ENCODE data around the gene ADORA2A.

The ADORA2A gene

DNA sequence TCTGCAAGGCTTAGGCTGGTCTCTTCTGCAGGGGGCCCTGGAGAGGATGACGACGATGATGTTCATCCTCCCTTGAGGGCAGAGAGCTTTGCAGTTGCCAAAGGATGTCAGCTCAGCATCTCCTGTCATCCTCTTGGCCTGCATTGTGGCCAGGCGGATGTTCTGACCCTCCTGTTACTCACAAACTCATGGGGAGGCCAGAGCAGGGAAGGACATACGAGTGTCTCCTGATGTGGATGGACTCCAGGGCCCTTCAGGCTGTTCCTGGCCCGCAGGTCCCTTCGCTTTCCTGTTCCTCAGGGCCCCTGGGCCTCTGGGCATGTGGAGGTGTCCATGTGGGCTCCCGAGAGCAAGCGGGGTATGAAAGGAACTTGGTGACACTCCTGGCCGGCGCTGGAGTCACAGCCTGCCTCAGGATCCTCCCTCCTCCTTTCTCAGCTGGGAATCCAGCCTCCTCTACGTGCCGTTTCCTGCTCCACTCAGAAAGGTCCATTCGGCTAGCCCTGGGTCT, 8.5 kb downstream of the ADORA2A start:
- Histone ChIP-seq H3K9me3 (ENCODE audit: insufficient read depth, low read depth, low read length) (no peaks in the 10 kb centered on the region), H3K4me3 (ENCODE audit: low read length) (no peak overlapping the region), H3K27me3 (ENCODE audit: insufficient read depth, low read length) (no peaks in the 10 kb centered on the region), H3K9ac (ENCODE audit: low read depth, low read length) (no peak overlapping the region), H3K4me1 (ENCODE audit: insufficient read depth, low read length) (no peaks in the 10 kb centered on the region), H3K27ac (ENCODE audit: low read length) (no peak overlapping the region), H3K36me3 (ENCODE audit: insufficient read depth, low read depth, low read length) (no peaks in the 10 kb centered on the region)

DNA sequence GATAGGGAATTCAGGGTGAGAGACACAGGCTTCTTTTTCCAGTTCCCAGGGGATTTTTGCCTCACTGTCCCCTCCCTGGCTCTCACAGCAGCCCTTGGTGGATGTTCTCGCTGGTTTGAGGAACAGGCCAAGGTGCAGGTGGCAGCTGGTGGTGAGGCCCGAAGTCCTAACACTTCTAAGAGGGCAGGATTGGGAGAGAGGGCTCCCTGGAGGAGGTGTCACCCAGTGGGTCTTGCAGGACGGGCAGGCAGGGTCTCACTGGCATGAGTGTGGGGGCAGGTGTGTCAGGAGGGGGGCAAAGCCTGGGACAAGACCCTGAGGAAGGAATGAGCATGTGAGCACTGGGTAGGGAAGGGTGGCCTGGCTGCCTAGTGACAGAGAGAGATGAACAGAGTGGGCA, 9.2 kb downstream of the ADORA2A start:
- Histone ChIP-seq H3K27ac (ENCODE audit: low read length) (no peak overlapping the region), H3K9me3 (ENCODE audit: insufficient read depth, low read depth, low read length) (no peaks in the 10 kb centered on the region), H3K36me3 (ENCODE audit: insufficient read depth, low read depth, low read length) (no peaks in the 10 kb centered on the region), H3K4me3 (ENCODE audit: low read length) (no peak overlapping the region), H3K4me1 (ENCODE audit: insufficient read depth, low read length) (no peaks in the 10 kb centered on the region), H3K9ac (ENCODE audit: low read depth, low read length) (no peak overlapping the region), H3K27me3 (ENCODE audit: insufficient read depth, low read length) (no peaks in the 10 kb centered on the region)

DNA sequence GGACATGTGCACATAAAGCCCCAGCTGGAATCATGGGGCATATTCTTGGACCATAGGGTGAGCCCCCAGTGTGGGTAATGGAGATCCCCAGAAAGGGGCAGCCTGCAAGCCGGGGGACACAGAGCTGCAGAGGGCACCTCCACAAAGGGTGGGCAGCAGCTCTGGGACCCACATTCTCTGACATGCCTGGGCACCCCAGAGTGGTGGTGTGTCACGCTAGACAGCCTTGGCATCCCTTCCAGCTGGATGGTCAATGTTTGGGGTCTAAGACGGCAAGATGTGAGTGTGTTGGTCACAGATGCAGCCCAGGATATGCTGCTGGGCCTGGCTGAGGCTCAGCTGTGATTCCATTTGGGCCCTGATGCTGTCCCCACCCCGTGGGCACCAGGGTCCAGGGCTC, 9.7 kb downstream of the ADORA2A start:
- Histone ChIP-seq H3K9me3 (ENCODE audit: insufficient read depth, low read depth, low read length) (no peaks in the 10 kb centered on the region), H3K4me1 (ENCODE audit: insufficient read depth, low read length) (no peaks in the 10 kb centered on the region), H3K36me3 (ENCODE audit: insufficient read depth, low read depth, low read length) (no peaks in the 10 kb centered on the region), H3K27ac (ENCODE audit: low read length) (no peak overlapping the region), H3K9ac (ENCODE audit: low read depth, low read length) (no peak overlapping the region), H3K4me3 (ENCODE audit: low read length) (no peak overlapping the region), H3K27me3 (ENCODE audit: insufficient read depth, low read length) (no peaks in the 10 kb centered on the region)

DNA sequence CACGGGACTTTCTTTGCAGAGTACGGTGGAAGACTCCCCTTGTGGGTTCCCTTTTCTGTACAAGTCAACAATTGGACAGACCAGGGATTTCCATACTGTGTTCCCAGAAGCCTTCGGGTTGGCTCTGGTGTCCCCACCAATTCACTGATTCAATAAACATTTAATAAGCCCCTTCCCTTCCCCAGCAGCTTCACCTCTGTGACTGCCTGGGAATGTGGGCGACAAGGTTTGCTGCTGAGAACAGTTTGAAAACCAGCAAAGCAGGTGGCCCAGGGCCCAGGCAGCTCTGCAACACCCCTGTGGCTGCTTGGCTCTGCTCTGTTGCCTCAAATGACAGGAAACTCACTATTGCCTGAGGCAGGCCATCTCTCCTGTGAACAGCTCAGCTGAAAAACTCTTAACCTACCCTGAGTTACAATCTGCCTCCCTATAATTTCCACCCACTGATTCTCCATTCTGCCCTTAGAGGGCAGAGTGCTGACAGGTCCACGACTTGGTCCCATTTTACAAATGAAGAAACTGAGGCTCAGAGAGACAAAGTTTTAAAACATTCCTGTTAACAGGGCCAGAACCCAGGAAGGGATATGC, 10.4 kb downstream of the ADORA2A start:
- Histone ChIP-seq H3K4me1 (ENCODE audit: insufficient read depth, low read length) (no peaks in the 10 kb centered on the region), H3K9ac (ENCODE audit: low read depth, low read length) (no peak overlapping the region), H3K27ac (ENCODE audit: low read length) (no peak overlapping the region)

DNA sequence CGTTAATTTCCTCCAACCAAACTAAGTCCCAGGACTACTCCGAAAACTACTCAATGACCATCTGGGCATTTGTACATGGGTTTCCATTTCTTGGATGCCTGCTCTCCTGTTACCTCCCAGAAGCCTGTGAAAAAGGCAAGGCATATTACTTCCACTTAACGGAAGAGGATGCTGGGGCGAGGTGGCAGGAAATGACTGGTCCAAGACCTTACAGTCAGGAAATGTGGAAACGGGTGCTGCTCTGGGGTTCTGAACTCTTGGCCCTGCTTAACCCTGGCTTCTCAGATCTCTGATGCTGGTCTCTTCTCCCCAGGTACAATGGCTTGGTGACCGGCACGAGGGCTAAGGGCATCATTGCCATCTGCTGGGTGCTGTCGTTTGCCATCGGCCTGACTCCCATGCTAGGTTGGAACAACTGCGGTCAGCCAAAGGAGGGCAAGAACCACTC, 12.9 kb downstream of the ADORA2A start:
- H3K4me3 ChIP-seq (ENCODE audit: low read length): no peak overlapping the region
- H3K27ac ChIP-seq (ENCODE audit: low read length): no peak overlapping the region
- H3K9ac ChIP-seq (ENCODE audit: low read depth, low read length): no peak overlapping the region
- H3K36me3 ChIP-seq (ENCODE audit: insufficient read depth, low read depth, low read length): no peaks in the 10 kb centered on the region
- H3K27me3 ChIP-seq (ENCODE audit: insufficient read depth, low read length): no peaks in the 10 kb centered on the region
- no peaks in the 10 kb centered on the region for H3K9me3 ChIP-seq (ENCODE audit: insufficient read depth, low read depth, low read length)
- peaks cover 3% of the 10 kb centered on the region for H3K4me1 ChIP-seq (ENCODE audit: insufficient read depth, low read length)

More for the DNA sequence above, 10.4 kb downstream of the ADORA2A start:
- Histone ChIP-seq H3K27me3 (ENCODE audit: insufficient read depth, low read length) (no peaks in the 10 kb centered on the region), H3K9me3 (ENCODE audit: insufficient read depth, low read depth, low read length) (no peaks in the 10 kb centered on the region), H3K4me3 (ENCODE audit: low read length) (no peak overlapping the region), H3K36me3 (ENCODE audit: insufficient read depth, low read depth, low read length) (no peaks in the 10 kb centered on the region)

DNA sequence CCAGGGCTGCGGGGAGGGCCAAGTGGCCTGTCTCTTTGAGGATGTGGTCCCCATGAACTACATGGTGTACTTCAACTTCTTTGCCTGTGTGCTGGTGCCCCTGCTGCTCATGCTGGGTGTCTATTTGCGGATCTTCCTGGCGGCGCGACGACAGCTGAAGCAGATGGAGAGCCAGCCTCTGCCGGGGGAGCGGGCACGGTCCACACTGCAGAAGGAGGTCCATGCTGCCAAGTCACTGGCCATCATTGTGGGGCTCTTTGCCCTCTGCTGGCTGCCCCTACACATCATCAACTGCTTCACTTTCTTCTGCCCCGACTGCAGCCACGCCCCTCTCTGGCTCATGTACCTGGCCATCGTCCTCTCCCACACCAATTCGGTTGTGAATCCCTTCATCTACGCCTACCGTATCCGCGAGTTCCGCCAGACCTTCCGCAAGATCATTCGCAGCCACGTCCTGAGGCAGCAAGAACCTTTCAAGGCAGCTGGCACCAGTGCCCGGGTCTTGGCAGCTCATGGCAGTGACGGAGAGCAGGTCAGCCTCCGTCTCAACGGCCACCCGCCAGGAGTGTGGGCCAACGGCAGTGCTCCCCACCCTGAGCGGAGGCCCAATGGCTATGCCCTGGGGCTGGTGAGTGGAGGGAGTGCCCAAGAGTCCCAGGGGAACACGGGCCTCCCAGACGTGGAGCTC, 13.5 kb downstream of the ADORA2A start:
- H3K9ac ChIP-seq (ENCODE audit: low read depth, low read length): no peak overlapping the region
- no peaks in the 10 kb centered on the region for H3K9me3 ChIP-seq (ENCODE audit: insufficient read depth, low read depth, low read length)
- H3K4me3 ChIP-seq (ENCODE audit: low read length): no peak overlapping the region

DNA sequence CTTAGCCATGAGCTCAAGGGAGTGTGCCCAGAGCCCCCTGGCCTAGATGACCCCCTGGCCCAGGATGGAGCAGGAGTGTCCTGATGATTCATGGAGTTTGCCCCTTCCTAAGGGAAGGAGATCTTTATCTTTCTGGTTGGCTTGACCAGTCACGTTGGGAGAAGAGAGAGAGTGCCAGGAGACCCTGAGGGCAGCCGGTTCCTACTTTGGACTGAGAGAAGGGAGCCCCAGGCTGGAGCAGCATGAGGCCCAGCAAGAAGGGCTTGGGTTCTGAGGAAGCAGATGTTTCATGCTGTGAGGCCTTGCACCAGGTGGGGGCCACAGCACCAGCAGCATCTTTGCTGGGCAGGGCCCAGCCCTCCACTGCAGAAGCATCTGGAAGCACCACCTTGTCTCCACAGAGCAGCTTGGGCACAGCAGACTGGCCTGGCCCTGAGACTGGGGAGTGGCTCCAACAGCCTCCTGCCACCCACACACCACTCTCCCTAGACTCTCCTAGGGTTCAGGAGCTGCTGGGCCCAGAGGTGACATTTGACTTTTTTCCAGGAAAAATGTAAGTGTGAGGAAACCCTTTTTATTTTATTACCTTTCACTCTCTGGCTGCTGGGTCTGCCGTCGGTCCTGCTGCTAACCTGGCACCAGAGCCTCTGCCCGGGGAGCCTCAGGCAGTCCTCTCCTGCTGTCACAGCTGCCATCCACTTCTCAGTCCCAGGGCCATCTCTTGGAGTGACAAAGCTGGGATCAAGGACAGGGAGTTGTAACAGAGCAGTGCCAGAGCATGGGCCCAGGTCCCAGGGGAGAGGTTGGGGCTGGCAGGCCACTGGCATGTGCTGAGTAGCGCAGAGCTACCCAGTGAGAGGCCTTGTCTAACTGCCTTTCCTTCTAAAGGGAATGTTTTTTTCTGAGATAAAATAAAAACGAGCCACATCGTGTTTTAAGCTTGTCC, 14.3 kb downstream of the ADORA2A start:
- Histone ChIP-seq H3K27me3 (ENCODE audit: insufficient read depth, low read length) (no peaks in the 10 kb centered on the region), H3K36me3 (ENCODE audit: insufficient read depth, low read depth, low read length) (no peaks in the 10 kb centered on the region), H3K9me3 (ENCODE audit: insufficient read depth, low read depth, low read length) (no peaks in the 10 kb centered on the region), H3K9ac (ENCODE audit: low read depth, low read length) (no peak overlapping the region), H3K4me3 (ENCODE audit: low read length) (no peak overlapping the region), H3K27ac (ENCODE audit: low read length) (no peak overlapping the region), H3K4me1 (ENCODE audit: insufficient read depth, low read length) (peaks cover 9% of the 10 kb centered on the region)

More for the DNA sequence above, 13.5 kb downstream of the ADORA2A start:
- peaks cover 8% of the 10 kb centered on the region for H3K4me1 ChIP-seq (ENCODE audit: insufficient read depth, low read length)
- no peaks in the 10 kb centered on the region for H3K36me3 ChIP-seq (ENCODE audit: insufficient read depth, low read depth, low read length)
- H3K27ac ChIP-seq (ENCODE audit: low read length): no peak overlapping the region
- H3K27me3 ChIP-seq (ENCODE audit: insufficient read depth, low read length): no peaks in the 10 kb centered on the region

DNA sequence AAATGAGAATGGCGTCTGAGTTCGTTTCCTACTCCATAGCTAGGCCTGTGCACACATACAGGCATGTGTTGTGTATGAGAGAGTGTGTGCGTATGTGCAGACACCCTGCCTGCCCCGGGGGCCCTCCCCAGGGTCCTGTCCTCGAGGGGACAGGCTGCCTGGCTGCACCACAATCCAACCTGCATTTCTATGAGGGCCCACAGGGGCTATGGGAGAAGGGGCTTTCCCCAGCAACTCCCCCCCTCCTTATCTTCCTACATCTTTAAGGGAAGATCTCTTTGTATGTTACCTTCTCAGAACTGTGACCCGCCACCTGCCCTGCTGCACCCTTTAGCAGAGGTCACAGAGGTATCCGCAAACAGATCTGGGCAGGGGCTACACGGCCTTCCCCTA, 14.9 kb downstream of the ADORA2A start:
- peaks cover 9% of the 10 kb centered on the region for H3K4me1 ChIP-seq (ENCODE audit: insufficient read depth, low read length)
- no peaks in the 10 kb centered on the region for H3K36me3 ChIP-seq (ENCODE audit: insufficient read depth, low read depth, low read length)
- no peak overlapping the region for H3K27ac ChIP-seq (ENCODE audit: low read length)

DNA sequence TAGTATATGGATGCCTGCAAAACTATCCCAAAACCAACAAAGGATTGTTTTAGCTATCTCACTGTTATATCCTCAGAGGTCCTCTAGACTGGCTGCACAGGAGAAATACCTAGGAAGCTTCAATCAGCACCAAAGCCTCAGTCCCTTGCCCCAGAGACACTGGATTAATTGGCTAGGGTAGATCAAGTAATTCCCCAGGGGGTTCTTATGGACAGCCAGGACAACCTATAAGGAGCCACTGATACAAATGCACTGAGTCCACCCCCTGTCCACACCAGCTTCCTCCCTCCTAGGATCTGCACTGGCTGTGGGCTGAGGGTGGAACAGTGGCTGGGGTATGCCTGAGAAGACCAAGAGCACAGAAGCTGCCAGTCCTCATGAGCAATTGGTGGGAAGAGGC, 16.3 kb downstream of the ADORA2A start:
- Histone ChIP-seq H3K27me3 (ENCODE audit: insufficient read depth, low read length) (no peaks in the 10 kb centered on the region), H3K9ac (ENCODE audit: low read depth, low read length) (no peak overlapping the region), H3K27ac (ENCODE audit: low read length) (no peak overlapping the region), H3K4me1 (ENCODE audit: insufficient read depth, low read length) (peaks cover 9% of the 10 kb centered on the region), H3K9me3 (ENCODE audit: insufficient read depth, low read depth, low read length) (no peaks in the 10 kb centered on the region), H3K4me3 (ENCODE audit: low read length) (no peak overlapping the region), H3K36me3 (ENCODE audit: insufficient read depth, low read depth, low read length) (no peaks in the 10 kb centered on the region)

More for the DNA sequence above, 14.9 kb downstream of the ADORA2A start:
- Histone ChIP-seq H3K9me3 (ENCODE audit: insufficient read depth, low read depth, low read length) (no peaks in the 10 kb centered on the region), H3K9ac (ENCODE audit: low read depth, low read length) (no peak overlapping the region), H3K4me3 (ENCODE audit: low read length) (no peak overlapping the region), H3K27me3 (ENCODE audit: insufficient read depth, low read length) (no peaks in the 10 kb centered on the region)

DNA sequence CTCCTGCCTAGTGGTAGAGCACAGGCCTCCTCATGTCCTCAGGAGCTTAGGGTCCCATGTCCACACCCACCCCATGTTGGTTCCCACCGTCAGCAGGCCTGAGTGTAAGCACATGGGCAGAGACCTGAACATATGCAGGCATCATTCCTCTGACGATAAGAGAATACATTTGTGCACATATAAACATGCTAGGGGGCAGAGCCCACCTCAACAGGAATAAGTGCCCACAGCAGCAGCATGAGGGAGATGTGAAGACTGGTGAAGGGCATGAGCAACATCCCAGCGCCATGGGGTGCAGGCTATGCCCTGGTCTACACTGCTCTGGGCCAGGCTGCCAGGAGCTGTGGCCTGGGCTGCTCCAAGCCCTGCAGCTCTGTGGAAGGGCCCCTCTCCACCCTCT, 16.9 kb downstream of the ADORA2A start:
- Histone ChIP-seq H3K36me3 (ENCODE audit: insufficient read depth, low read depth, low read length) (no peaks in the 10 kb centered on the region), H3K27ac (ENCODE audit: low read length) (no peak overlapping the region), H3K27me3 (ENCODE audit: insufficient read depth, low read length) (no peaks in the 10 kb centered on the region), H3K9me3 (ENCODE audit: insufficient read depth, low read depth, low read length) (no peaks in the 10 kb centered on the region), H3K4me3 (ENCODE audit: low read length) (no peak overlapping the region), H3K9ac (ENCODE audit: low read depth, low read length) (no peak overlapping the region), H3K4me1 (ENCODE audit: insufficient read depth, low read length) (peaks cover 9% of the 10 kb centered on the region)

DNA sequence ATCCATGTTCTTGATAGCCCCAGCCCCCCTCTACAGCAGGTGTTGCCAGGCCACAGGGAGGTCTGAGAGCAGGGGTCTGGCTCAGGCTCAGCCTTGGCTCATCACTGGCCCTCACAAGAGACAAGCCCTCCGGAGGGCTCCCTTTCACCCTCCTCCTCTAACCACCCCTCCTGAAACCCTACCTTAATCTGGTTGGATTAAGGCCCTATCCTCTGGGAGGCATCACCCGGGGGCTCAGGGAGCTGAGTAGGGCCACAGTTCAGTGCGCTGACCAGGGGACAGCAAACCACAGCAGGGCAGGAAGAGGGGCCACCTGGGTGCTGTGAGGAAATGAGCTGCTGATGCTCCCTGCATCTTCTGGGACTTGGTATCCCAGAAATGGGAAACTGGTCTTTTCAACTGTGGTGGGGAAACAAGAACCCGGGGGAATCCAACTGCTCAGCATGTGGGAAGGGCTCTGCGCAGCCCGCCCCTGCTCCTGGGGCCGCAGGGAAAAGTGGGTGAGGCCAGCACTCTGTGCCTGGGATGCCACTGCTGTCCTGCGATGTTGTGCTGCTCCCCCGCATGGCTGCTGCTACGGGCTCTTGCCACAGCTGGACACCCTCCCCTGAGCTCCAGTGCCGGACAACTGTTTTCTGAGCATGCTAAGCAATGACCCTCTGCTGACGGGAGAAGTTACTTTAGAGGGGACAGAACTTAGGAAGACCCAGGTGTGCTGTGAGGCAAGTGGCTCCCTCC, 17.5 kb downstream of the ADORA2A start:
- Histone ChIP-seq H3K27ac (ENCODE audit: low read length) (no peak overlapping the region), H3K9ac (ENCODE audit: low read depth, low read length) (no peak overlapping the region), H3K4me3 (ENCODE audit: low read length) (no peak overlapping the region), H3K27me3 (ENCODE audit: insufficient read depth, low read length) (no peaks in the 10 kb centered on the region), H3K9me3 (ENCODE audit: insufficient read depth, low read depth, low read length) (no peaks in the 10 kb centered on the region), H3K4me1 (ENCODE audit: insufficient read depth, low read length) (peaks cover 9% of the 10 kb centered on the region), H3K36me3 (ENCODE audit: insufficient read depth, low read depth, low read length) (no peaks in the 10 kb centered on the region)

All from iPS-20b (cell line).